Measurements from ENCODE around the gene FAM89B.

Gene FAM89B

DNA sequence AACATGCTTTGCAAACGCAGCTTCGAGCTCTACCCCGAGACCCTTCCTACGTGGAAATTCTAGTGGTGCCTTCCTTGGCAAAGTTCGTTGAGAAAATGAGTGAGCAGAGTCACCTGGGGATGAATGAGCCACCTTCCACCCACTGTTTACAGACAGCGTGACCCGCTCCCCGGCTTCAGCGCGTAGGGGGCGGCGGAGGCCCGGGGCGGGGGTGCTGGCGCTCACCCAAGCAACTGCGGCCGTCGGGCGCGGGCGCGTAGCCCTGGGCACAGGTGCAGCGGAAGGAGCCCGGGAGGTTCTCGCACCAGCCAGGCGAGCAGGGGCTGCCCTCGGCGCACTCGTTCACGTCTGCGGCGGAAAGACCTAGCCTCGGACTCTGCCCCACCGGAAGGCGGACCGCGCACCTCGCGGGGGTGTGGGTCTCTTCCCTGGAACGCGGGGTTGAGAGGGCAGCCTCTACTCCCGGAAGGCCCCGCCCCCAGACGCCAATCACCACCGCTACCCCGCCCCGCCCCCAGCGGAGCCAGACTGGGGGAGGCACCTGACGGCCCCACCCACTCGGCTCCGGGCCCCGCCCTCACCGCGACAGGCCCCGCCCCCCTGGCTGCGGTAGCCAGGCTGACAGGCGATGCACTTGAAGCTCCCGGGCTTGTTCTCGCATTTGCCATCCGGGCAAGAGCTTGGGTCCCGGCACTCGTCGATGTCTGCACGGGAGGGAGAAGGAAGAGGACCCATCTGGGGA is 25.9 kb upstream of the FAM89B start:
- H3K9me2 ChIP-seq (replicated peaks; ENCODE audit: insufficient read depth, low read length) = no peaks in the 10 kb centered on the region
- H3K36me3 ChIP-seq (ENCODE audit: low read length) = no peaks in the 10 kb centered on the region
- H3F3A ChIP-seq (ENCODE audit: insufficient read depth) = peaks cover 11% of the 10 kb centered on the region
- H3K27ac ChIP-seq (ENCODE audit: low read depth, low read length) = peak overlapping the region; percentile 80
- no peak for TF ChIP-seq EZH2phosphoT487 (conservative IDR thresholded peaks at IDR 0.05; ENCODE audit: low read length)
- TF ChIP-seq, protein P1, sequence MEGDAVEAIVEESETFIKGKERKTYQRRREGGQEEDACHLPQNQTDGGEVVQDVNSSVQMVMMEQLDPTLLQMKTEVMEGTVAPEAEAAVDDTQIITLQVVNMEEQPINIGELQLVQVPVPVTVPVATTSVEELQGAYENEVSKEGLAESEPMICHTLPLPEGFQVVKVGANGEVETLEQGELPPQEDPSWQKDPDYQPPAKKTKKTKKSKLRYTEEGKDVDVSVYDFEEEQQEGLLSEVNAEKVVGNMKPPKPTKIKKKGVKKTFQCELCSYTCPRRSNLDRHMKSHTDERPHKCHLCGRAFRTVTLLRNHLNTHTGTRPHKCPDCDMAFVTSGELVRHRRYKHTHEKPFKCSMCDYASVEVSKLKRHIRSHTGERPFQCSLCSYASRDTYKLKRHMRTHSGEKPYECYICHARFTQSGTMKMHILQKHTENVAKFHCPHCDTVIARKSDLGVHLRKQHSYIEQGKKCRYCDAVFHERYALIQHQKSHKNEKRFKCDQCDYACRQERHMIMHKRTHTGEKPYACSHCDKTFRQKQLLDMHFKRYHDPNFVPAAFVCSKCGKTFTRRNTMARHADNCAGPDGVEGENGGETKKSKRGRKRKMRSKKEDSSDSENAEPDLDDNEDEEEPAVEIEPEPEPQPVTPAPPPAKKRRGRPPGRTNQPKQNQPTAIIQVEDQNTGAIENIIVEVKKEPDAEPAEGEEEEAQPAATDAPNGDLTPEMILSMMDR (IDR thresholded peaks at IDR 0.05; ENCODE audit: insufficient read depth, low read length, poor library complexity, severe bottlenecking) = no peak
- H3K4me3 ChIP-seq (ENCODE audit: insufficient read depth, low read length, poor library complexity, severe bottlenecking) = peak overlapping the region; percentile 45
- H2AFZ ChIP-seq (ENCODE audit: low read depth, low read length, severe bottlenecking) = peak overlapping the region; percentile 73
- H3K27me3 ChIP-seq (ENCODE audit: low read length) = no peaks in the 10 kb centered on the region
- peak overlapping the region; percentile 64 for H3K4me2 ChIP-seq (ENCODE audit: low read depth, low read length, poor library complexity, severe bottlenecking)
- no peaks in the 10 kb centered on the region for H3K9me3 ChIP-seq (ENCODE audit: insufficient read depth, low read length)
- no peaks in the 10 kb centered on the region for H3K79me2 ChIP-seq (ENCODE audit: insufficient read depth, low read length)
- no peaks in the 10 kb centered on the region for H4K20me1 ChIP-seq (ENCODE audit: low read depth, low read length)
- H3K9ac ChIP-seq (ENCODE audit: low read length) = peak overlapping the region; percentile 54

DNA sequence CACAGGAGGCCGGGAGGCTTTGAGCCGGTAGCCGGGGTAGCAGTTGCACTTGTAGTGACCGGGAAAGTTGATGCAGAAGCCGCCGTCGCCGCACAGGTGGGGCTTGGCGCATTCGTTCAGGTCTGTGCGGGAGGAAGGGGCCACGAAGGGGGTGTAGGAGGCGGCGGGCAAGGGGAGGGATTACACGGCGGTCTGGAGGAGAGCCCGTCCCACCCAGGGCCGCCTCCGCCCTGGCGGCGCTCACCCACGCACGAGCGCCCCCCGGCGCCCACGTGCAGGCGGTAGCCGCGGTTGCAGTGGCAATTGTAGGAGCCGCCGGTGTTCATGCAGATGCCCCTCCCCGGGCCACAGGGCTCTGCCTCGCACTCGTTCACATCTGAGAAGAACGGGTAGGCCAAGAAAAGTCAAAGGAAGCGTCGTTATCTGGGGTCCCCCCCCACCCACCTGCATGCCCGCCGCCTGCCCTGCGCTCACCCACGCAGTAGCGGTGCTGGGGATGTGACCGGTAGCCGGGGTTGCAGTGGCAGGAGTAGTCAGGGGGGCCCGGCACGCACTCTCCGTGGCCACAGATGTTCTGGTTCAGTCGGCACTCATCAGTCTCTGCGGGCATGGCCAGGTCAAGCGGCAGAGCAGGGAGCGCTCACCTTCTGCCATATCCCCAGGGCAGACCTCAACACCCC is 24.8 kb upstream of the FAM89B start:
- H3K36me3 ChIP-seq (ENCODE audit: low read length) = no peaks in the 10 kb centered on the region
- no peaks in the 10 kb centered on the region for H3K27me3 ChIP-seq (ENCODE audit: low read length)
- H3F3A ChIP-seq (ENCODE audit: insufficient read depth) = peaks cover 11% of the 10 kb centered on the region
- H3K9me3 ChIP-seq (ENCODE audit: insufficient read depth, low read length) = no peaks in the 10 kb centered on the region
- H3K4me3 ChIP-seq (ENCODE audit: insufficient read depth, low read length, poor library complexity, severe bottlenecking) = no peak overlapping the region
- H2AFZ ChIP-seq (ENCODE audit: low read depth, low read length, severe bottlenecking) = no peak overlapping the region
- no peak overlapping the region for H3K27ac ChIP-seq (ENCODE audit: low read depth, low read length)
- no peaks in the 10 kb centered on the region for H4K20me1 ChIP-seq (ENCODE audit: low read depth, low read length)
- H3K9ac ChIP-seq (ENCODE audit: low read length) = no peak overlapping the region; the same call in 1 of the 2 replicates
- no peaks in the 10 kb centered on the region for H3K79me2 ChIP-seq (ENCODE audit: insufficient read depth, low read length)
- H3K4me2 ChIP-seq (ENCODE audit: low read depth, low read length, poor library complexity, severe bottlenecking) = peak overlapping the region; percentile 64
- TF ChIP-seq EZH2phosphoT487 (conservative IDR thresholded peaks at IDR 0.05; ENCODE audit: low read length) = no peak
- TF ChIP-seq, protein P1 (IDR thresholded peaks at IDR 0.05; ENCODE audit: insufficient read depth, low read length, poor library complexity, severe bottlenecking) = no peak
- no peaks in the 10 kb centered on the region for H3K9me2 ChIP-seq (replicated peaks; ENCODE audit: insufficient read depth, low read length)

DNA sequence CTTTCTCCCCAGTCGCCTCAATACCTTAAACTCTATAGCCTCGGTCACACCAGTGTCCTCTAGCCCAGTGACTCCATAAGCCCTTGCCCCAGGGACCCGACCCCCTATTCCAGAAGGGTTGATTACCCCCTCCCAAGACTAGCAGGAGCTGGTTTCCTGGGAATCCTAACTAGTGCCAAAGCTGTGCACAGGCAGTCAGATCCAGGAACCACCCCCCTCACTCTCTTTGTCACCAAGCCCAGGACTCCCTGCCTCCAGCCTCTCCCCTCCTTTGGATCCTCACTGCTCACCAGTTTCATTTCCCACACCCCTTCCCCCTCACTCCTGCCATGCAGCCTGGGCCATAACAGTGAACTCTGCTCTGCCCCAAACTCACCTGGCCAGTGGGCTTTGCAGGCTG is 23.9 kb upstream of the FAM89B start:
- no peaks in the 10 kb centered on the region for H3K9me3 ChIP-seq (ENCODE audit: insufficient read depth, low read length)
- peaks cover 11% of the 10 kb centered on the region for H3F3A ChIP-seq (ENCODE audit: insufficient read depth)
- H3K4me3 ChIP-seq (ENCODE audit: insufficient read depth, low read length, poor library complexity, severe bottlenecking) = no peak overlapping the region
- H3K36me3 ChIP-seq (ENCODE audit: low read length) = no peaks in the 10 kb centered on the region
- no peak overlapping the region for H2AFZ ChIP-seq (ENCODE audit: low read depth, low read length, severe bottlenecking)
- no peak overlapping the region for H3K4me2 ChIP-seq (ENCODE audit: low read depth, low read length, poor library complexity, severe bottlenecking)
- H3K79me2 ChIP-seq (ENCODE audit: insufficient read depth, low read length) = no peaks in the 10 kb centered on the region
- no peak overlapping the region for H3K27ac ChIP-seq (ENCODE audit: low read depth, low read length)
- H3K9me2 ChIP-seq (replicated peaks; ENCODE audit: insufficient read depth, low read length) = no peaks in the 10 kb centered on the region
- H3K9ac ChIP-seq (ENCODE audit: low read length) = no peak overlapping the region
- no peaks in the 10 kb centered on the region for H3K27me3 ChIP-seq (ENCODE audit: low read length)
- H4K20me1 ChIP-seq (ENCODE audit: low read depth, low read length) = no peaks in the 10 kb centered on the region
- no peak for TF ChIP-seq EZH2phosphoT487 (conservative IDR thresholded peaks at IDR 0.05; ENCODE audit: low read length)
- TF ChIP-seq, protein P1 (IDR thresholded peaks at IDR 0.05; ENCODE audit: insufficient read depth, low read length, poor library complexity, severe bottlenecking) = no peak

Data from SU-DHL-6 (cell line).